ENCODE data around the gene COG8. TPM values are rescaled to one million over a fixed set of nuclear protein-coding genes. Genes with fewer than 3 reads are reported as not detected.
"Not testable (repeated sequence)": the region's sequence is repeated elsewhere in the genome, so short reads cannot be mapped to it uniquely, and the experiment has no call there.

Gene COG8
- total and polyA plus RNA-seq, 10 of the 15 experiments (the other 5 are each of a cell fraction or from before 2014, with no cell fraction given), result 2.8 to 39.6 (median 23.8) TPM

GRCh38 chr16:69360070-69360469 is 20.7 kb upstream of the COG8 start:
- DNase-seq (ENCODE audit: low read depth, low spot score); H3K9me3 ChIP-seq (replicated peaks; ENCODE audit: control insufficient read depth, insufficient read depth, low read length); H3K27ac ChIP-seq (ENCODE audit: control insufficient read depth, insufficient read depth); H3K4me3 ChIP-seq; CTCF ChIA-PET; H3K9ac ChIP-seq (ENCODE audit: control insufficient read depth, insufficient read depth, low read length); H3K79me2 ChIP-seq (ENCODE audit: control insufficient read depth, insufficient read depth, low read length); BruUV-seq (replicated peaks); H3K4me2 ChIP-seq (ENCODE audit: control insufficient read depth, insufficient read depth); H3K36me3 ChIP-seq (ENCODE audit: control insufficient read depth in 2 of 2, insufficient read depth in 2 of 2, low read length in 1 of 2); SMC1A ChIA-PET (ENCODE audit: uncharacterized antibody, unreplicated experiment); H3K27me3 ChIP-seq (replicated peaks in 1 of 2; ENCODE audit: control insufficient read depth in 2 of 2, insufficient read depth in 2 of 2, low read length in 1 of 2); H3K4me1 ChIP-seq (ENCODE audit: control insufficient read depth, insufficient read depth, low read length); H4K20me1 ChIP-seq (ENCODE audit: control insufficient read depth, insufficient read depth); ATAC-seq; in situ Hi-C loops (cut with MboI); FAIRE-seq; H2AFZ ChIP-seq (ENCODE audit: control insufficient read depth, low read depth, low read length); POLR2A ChIA-PET; intact Hi-C loops (cut with micrococcal nuclease; ENCODE audit: unreplicated experiment); RAD21 ChIA-PET (ENCODE audit: unreplicated experiment): not testable (repeated sequence)
- WGBS (ENCODE audit: insufficient coverage, insufficient replicate concordance, low lambda C conversion rate, missing lambda C conversion rate), result 52% methylated on average over 8 of the region's 9 CpGs

- no peaks in the 10 kb centered on the region for H3K9me3 ChIP-seq (replicated peaks; ENCODE audit: control insufficient read depth, insufficient read depth, low read length)
- H3K4me1 ChIP-seq (ENCODE audit: control insufficient read depth, insufficient read depth, low read length), result no peaks in the 10 kb centered on the region; the same call in 1 of the 2 replicates
- WGBS (ENCODE audit: insufficient coverage, insufficient replicate concordance, low lambda C conversion rate, missing lambda C conversion rate), result 95% methylated on average over 12 of the region's 12 CpGs
- DNase-seq (ENCODE audit: low read depth, low spot score) (no peak), ATAC-seq (no peak), FAIRE-seq (no peak)
- CTCF ChIA-PET, result interaction anchor here (1.3 kb wide), 1 partner anchor 403 kb away, joined by 4 read pairs; the partner anchor contains the start of gene NOB1
- SMC1A ChIA-PET (ENCODE audit: uncharacterized antibody, unreplicated experiment), result interaction anchor here (1.0 kb wide), 1 partner anchor 11 kb away, joined by 3 read pairs; no protein-coding TSS in a partner anchor
- no peaks in the 10 kb centered on the region for H3K79me2 ChIP-seq (ENCODE audit: control insufficient read depth, insufficient read depth, low read length)
- intact Hi-C loops (cut with micrococcal nuclease; ENCODE audit: unreplicated experiment) (no loop called here), in situ Hi-C loops (cut with MboI) (no loop called here)
- RAD21 ChIA-PET (ENCODE audit: unreplicated experiment), result interaction anchor here (0.6 kb wide), 1 partner anchor 244 kb away, joined by 6 read pairs; no protein-coding TSS in a partner anchor
- H3K36me3 ChIP-seq (ENCODE audit: control insufficient read depth in 2 of 2, insufficient read depth in 2 of 2, low read length in 1 of 2), result peaks cover 0 to 4% of the 10 kb centered on the region in 2 experiments; a peak in 3 of 4 replicates
- no TSS peak for BruUV-seq (replicated peaks)
- no peak within 1 kb of the TSS for H3K27ac ChIP-seq (ENCODE audit: control insufficient read depth, insufficient read depth)
- no peaks in the 10 kb centered on the region for H4K20me1 ChIP-seq (ENCODE audit: control insufficient read depth, insufficient read depth)
- TF ChIP-seq FOXM1 (IDR thresholded peaks at IDR 0.05; ENCODE audit: low read depth, low read length), result no peak
- TF ChIP-seq POLR2A (IDR thresholded peaks at IDR 0.05; ENCODE audit: low read depth, low read length), result no peak
- H3K4me3 ChIP-seq, result no peak within 1 kb of the TSS
- no peak within 1 kb of the TSS for H3K4me2 ChIP-seq (ENCODE audit: control insufficient read depth, insufficient read depth)
- no peak within 1 kb of the TSS for H2AFZ ChIP-seq (ENCODE audit: control insufficient read depth, low read depth, low read length)
- POLR2A ChIA-PET, result interaction anchor here (0.6 kb wide), 1 partner anchor 46 kb away, joined by 4 read pairs; no protein-coding TSS in a partner anchor
- H3K9ac ChIP-seq (ENCODE audit: control insufficient read depth, insufficient read depth, low read length), result no peak within 1 kb of the TSS
- H3K27me3 ChIP-seq (replicated peaks in 1 of 2; ENCODE audit: control insufficient read depth in 2 of 2, insufficient read depth in 2 of 2, low read length in 1 of 2), result no peaks in the 10 kb centered on the region
Observed at GRCh38 chr16:69351309-69352027, 12.1 kb upstream of the COG8 start, which contains the start of gene TMED6. Gene TMED6, minus strand, starts transcription at chr16:69351786. Its CDS starts 33 bp downstream, at chr16:69351753.
